HG03571 (cell line): Measurements from ENCODE around the gene HSPA4.
A peak's percentile ranks its signal among the peaks of the same experiment; 100 is the strongest.

ENCODE experiments used
- ATAC-seq: cut with Tn5 transposase; IDR thresholded peaks from one replicate; pipeline ENCODE4 v1.9.1; 2021; ENCODE audit not compliant: unreplicated experiment

The HSPA4 gene

GRCh38 chr5:133088064-133088463, 36.3 kb downstream of the HSPA4 start:
- no peak for ATAC-seq

- ATAC-seq = no peak
These were observed 39.2 kb downstream of the HSPA4 start for GRCh38 chr5:133091034-133091433.

GRCh38 chr5:133106343-133106742, 54.5 kb downstream of the HSPA4 start:
- ATAC-seq = no peak

GRCh38 chr5:133106761-133107572, 55.2 kb downstream of the HSPA4 start:
- no peak for ATAC-seq

- ATAC-seq = no peak
These were observed 56.7 kb downstream of the HSPA4 start for GRCh38 chr5:133108481-133108921.

GRCh38 chr5:133109655-133110483, 58.1 kb downstream of the HSPA4 start:
- ATAC-seq = no peak

GRCh38 chr5:133110709-133111108, 58.9 kb downstream of the HSPA4 start:
- no peak for ATAC-seq

- ATAC-seq = peak; percentile 46
These were observed 59.5 kb downstream of the HSPA4 start for GRCh38 chr5:133111299-133111698.

GRCh38 chr5:133112026-133112660, 60.3 kb downstream of the HSPA4 start:
- ATAC-seq = no peak

GRCh38 chr5:133113331-133114061, 61.7 kb downstream of the HSPA4 start:
- no peak for ATAC-seq

GRCh38 chr5:133114166-133114932, 62.5 kb downstream of the HSPA4 start:
- no peak for ATAC-seq

GRCh38 chr5:133114933-133115310, 63.1 kb downstream of the HSPA4 start:
- no peak for ATAC-seq

GRCh38 chr5:133116601-133117000, 64.8 kb downstream of the HSPA4 start:
- ATAC-seq = no peak

GRCh38 chr5:133117166-133117911, 65.5 kb downstream of the HSPA4 start:
- ATAC-seq = no peak

GRCh38 chr5:133117912-133118445, 66.2 kb downstream of the HSPA4 start:
- ATAC-seq = no peak

GRCh38 chr5:133118741-133119140, 66.9 kb downstream of the HSPA4 start:
- no peak for ATAC-seq

GRCh38 chr5:133119233-133119711, 67.5 kb downstream of the HSPA4 start:
- no peak for ATAC-seq

- no peak for ATAC-seq
These were observed 68.4 kb downstream of the HSPA4 start for GRCh38 chr5:133120156-133120750.

GRCh38 chr5:133121080-133121479, 69.3 kb downstream of the HSPA4 start:
- ATAC-seq = no peak
